ENCODE data around the gene HES6.
A peak's percentile ranks its signal among the peaks of the same experiment; 100 is the strongest.
"Not testable (repeated sequence)": the region's sequence is repeated elsewhere in the genome, so short reads cannot be mapped to it uniquely, and the experiment has no call there.

HES6 gene

GRCh38 chr2:238239863-238240756 is at the start of gene HES6:
TSS of gene HES6 (minus strand) at chr2:238240038. CDS start at chr2:238239905, 133 bp downstream.
- DNase-seq (ENCODE audit: low read depth): peak; percentile 34

GRCh38 chr2:238289574-238289973 is 49.7 kb upstream of the HES6 start:
- DNase-seq (ENCODE audit: low read depth): no peak

GRCh38 chr2:238288650-238289573 is 49.1 kb upstream of the HES6 start:
- peak; percentile 94 for DNase-seq (ENCODE audit: low read depth)

GRCh38 chr2:238287737-238288649 is 48.2 kb upstream of the HES6 start, which contains the start of gene PER2:
TSS of gene PER2 (minus strand) at chr2:238288610. CDS start at chr2:238277936, 10,674 bp downstream.
- peak; percentile 53 for DNase-seq (ENCODE audit: low read depth)

GRCh38 chr2:238286987-238287736 is 47.3 kb upstream of the HES6 start:
- DNase-seq (ENCODE audit: low read depth): no peak

- no peak for DNase-seq (ENCODE audit: low read depth)
Observed at GRCh38 chr2:238286551-238286950, 46.7 kb upstream of the HES6 start.

GRCh38 chr2:238286095-238286494 is 46.3 kb upstream of the HES6 start:
- DNase-seq (ENCODE audit: low read depth): no peak

- no peak for DNase-seq (ENCODE audit: low read depth)
Observed at GRCh38 chr2:238285653-238286082, 45.8 kb upstream of the HES6 start.

- DNase-seq (ENCODE audit: low read depth): no peak
Observed at GRCh38 chr2:238284802-238285515, 45.1 kb upstream of the HES6 start.

GRCh38 chr2:238282861-238283738 is 43.3 kb upstream of the HES6 start:
- no peak for DNase-seq (ENCODE audit: low read depth)

GRCh38 chr2:238281826-238282480 is 42.1 kb upstream of the HES6 start:
- DNase-seq (ENCODE audit: low read depth): no peak

- no peak for DNase-seq (ENCODE audit: low read depth)
Observed at GRCh38 chr2:238280083-238280825, 40.4 kb upstream of the HES6 start.

- DNase-seq (ENCODE audit: low read depth): no peak
Observed at GRCh38 chr2:238279324-238279682, 39.5 kb upstream of the HES6 start.

GRCh38 chr2:238278626-238279323 is 38.9 kb upstream of the HES6 start:
- DNase-seq (ENCODE audit: low read depth): no peak

GRCh38 chr2:238277695-238278094 is 37.9 kb upstream of the HES6 start:
- no peak for DNase-seq (ENCODE audit: low read depth)

GRCh38 chr2:238274152-238274865 is 34.5 kb upstream of the HES6 start:
- DNase-seq (ENCODE audit: low read depth): no peak

GRCh38 chr2:238273433-238273832 is 33.6 kb upstream of the HES6 start:
- DNase-seq (ENCODE audit: low read depth): not testable (repeated sequence)

Data from HS-5 (cell line).